ENCODE results near the gene CAPN3.

The CAPN3 gene

DNA sequence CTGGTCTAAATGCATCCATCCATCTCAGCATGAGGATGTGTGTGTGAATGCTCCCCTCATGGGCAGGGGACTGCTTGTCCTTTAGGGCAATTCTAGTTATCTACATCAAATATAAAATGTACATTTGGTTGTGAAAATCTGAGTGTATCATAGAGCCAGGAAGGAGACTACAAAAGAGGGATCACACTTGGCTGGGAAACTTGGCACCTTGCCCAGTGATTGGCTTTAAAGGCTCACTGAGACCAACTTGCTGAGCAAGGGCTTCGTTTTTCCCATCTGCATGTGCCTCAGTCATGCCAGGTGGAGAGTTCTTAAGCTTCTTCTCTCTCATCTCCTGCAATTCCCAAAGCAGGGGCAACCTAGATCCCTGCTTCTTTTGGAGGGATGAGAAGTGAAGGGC, 5.2 kb downstream of the CAPN3 start:
- H3K36me3 Mint-ChIP-seq: peaks cover 25 to 36% of the 10 kb centered on the region in 2 donors
- H3K27ac Mint-ChIP-seq: no peak overlapping the region
- no peaks in the 10 kb centered on the region for H3K9me3 Mint-ChIP-seq
- H3K4me3 Mint-ChIP-seq: no peak overlapping the region
- DNase-seq: no peak
- H3K27me3 Mint-ChIP-seq: no peaks in the 10 kb centered on the region
- H3K4me1 Mint-ChIP-seq: peaks cover 3% of the 10 kb centered on the region in 2 donors
- no peak for ATAC-seq (replicated peaks)

DNA sequence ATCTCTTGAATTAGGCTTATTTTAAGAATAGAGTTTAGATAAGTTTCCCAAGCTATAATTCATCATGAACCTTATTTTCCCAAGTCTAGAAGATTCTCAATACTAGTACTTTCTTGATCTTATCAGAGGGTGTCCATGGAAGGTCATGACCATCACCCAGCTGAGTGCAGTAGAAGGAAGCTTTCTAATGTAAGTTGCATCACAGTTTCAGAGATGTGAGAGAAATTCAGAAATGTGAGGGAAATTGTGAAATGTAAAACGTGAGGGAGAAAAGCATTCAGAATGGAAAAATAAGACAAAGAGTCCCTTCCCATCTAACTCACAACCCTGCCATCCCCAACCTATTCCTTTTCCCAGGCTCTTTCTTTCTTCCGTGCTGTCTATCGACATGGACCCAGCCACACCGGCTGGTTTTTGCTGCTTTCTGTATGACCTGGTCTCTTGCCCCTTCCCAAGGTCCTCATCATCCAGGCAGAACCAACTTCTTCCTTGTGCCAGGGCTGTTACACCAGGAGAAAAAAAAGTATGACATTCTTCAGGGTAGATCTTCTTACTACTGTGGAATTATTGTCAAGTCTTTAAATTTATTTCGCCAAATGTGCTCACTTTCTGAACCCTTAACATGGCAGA, 6.7 kb downstream of the CAPN3 start:
- H3K4me3 Mint-ChIP-seq: no peak overlapping the region
- no peak for ATAC-seq (replicated peaks)
- DNase-seq: no peak
- H3K36me3 Mint-ChIP-seq: peaks cover 21 to 36% of the 10 kb centered on the region in 2 donors
- H3K27me3 Mint-ChIP-seq: no peaks in the 10 kb centered on the region
- H3K4me1 Mint-ChIP-seq: peaks cover 0 to 3% of the 10 kb centered on the region in 2 donors
- H3K9me3 Mint-ChIP-seq: no peaks in the 10 kb centered on the region
- no peak overlapping the region for H3K27ac Mint-ChIP-seq

DNA sequence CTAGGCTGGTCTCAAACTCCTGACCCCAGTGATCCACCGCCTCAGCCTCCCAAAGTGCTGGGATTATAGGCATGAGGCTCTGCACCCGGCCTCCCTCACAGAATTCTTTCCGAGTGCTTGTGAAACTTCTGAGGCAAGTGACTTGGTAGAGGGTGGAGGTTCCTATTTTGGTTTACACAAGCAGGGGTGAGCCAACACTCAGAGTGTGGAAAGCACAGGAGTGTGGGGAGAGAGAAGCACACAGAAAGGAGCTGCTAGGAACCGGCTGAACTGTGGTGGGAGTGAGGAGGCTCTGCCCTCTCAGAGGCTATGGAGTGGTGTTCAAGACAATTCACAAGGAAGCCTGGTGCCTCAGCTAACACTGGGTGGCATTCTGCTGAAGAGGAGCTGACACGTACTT, 7.7 kb downstream of the CAPN3 start:
- Mint-ChIP-seq H3K36me3 (peaks cover 15 to 36% of the 10 kb centered on the region in 2 donors), H3K27ac (no peak overlapping the region), H3K4me1 (peaks cover 0 to 3% of the 10 kb centered on the region in 2 donors), H3K9me3 (no peaks in the 10 kb centered on the region), H3K4me3 (no peak overlapping the region), H3K27me3 (no peaks in the 10 kb centered on the region)
- ATAC-seq (replicated peaks) (no peak), DNase-seq (no peak)

DNA sequence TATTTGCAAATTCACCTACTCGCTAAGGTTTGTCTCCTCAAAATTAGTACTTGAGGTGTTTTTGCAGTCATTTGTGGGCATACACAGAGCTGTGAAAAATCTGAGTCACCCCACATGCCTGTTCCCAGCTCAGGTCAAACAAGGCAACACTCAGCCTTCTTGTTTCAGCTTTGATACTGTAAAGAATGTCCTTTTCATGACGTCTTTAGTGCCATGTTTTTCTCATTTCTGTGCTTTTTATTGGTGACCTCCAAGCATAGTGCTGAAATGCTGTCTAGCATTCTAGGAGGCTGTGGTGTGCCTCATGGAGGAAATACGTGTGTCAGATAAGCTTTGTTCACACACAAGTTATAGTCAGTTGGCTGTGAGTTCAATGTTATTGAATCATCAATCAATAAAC, 8.8 kb downstream of the CAPN3 start:
- ATAC-seq (replicated peaks): no peak
- no peaks in the 10 kb centered on the region for H3K9me3 Mint-ChIP-seq
- DNase-seq: no peak
- H3K27me3 Mint-ChIP-seq: no peaks in the 10 kb centered on the region
- no peak overlapping the region for H3K4me3 Mint-ChIP-seq
- H3K27ac Mint-ChIP-seq: no peak overlapping the region
- peaks cover 13 to 35% of the 10 kb centered on the region in 2 donors for H3K36me3 Mint-ChIP-seq
- peaks cover 0 to 3% of the 10 kb centered on the region in 2 donors for H3K4me1 Mint-ChIP-seq

DNA sequence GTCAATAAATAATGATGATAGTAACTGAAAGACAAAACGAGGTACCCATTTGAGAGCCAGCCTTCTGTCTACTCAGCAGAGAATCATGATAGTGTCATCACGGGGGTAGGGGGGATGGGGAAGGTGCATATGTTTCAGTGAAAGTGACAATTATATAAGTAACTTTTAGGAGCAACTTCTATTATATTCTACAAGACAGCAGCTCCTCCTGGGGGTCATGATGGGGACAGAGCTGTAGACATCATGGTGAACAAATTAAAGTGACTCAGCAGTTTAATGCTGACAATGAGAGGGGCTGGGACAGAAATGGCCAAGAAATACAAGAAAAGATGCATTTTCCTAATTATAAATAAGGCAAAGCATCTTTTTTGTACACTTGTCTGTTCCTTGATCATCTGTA, 11.8 kb downstream of the CAPN3 start:
- no peak for ATAC-seq (replicated peaks)
- H3K36me3 Mint-ChIP-seq: peaks cover 7 to 32% of the 10 kb centered on the region in 2 donors
- H3K27ac Mint-ChIP-seq: no peak overlapping the region
- no peaks in the 10 kb centered on the region for H3K27me3 Mint-ChIP-seq
- H3K4me3 Mint-ChIP-seq: no peak overlapping the region
- DNase-seq: no peak
- H3K4me1 Mint-ChIP-seq: peaks cover 0 to 3% of the 10 kb centered on the region in 2 donors
- no peaks in the 10 kb centered on the region for H3K9me3 Mint-ChIP-seq

DNA sequence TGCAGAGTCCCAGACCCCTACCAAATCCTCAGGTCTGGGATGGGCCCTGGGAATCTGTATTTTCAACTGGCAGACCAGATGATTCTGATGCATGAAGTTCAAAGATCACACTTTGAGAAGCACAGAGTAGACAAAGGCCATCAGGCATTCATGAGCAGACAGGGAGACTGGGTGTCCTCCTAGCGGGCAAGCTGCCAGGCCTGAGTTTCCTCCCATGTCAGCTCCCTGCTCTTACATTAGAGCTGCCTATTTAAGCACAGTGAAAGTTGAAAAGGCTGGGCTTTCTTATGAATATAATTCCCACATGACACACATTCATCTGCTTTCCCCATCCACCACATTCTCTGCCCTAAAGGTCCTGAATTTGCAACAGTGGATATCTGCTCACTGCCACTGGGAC, 14.0 kb downstream of the CAPN3 start:
- ATAC-seq (replicated peaks): no peak
- Mint-ChIP-seq H3K9me3 (peaks cover 0 to 4% of the 10 kb centered on the region in 2 donors), H3K4me1 (peaks cover 0 to 3% of the 10 kb centered on the region in 2 donors), H3K27ac (no peak overlapping the region), H3K27me3 (no peaks in the 10 kb centered on the region), H3K36me3 (peaks cover 17 to 39% of the 10 kb centered on the region in 2 donors), H3K4me3 (no peak overlapping the region)
- DNase-seq: no peak

DNA sequence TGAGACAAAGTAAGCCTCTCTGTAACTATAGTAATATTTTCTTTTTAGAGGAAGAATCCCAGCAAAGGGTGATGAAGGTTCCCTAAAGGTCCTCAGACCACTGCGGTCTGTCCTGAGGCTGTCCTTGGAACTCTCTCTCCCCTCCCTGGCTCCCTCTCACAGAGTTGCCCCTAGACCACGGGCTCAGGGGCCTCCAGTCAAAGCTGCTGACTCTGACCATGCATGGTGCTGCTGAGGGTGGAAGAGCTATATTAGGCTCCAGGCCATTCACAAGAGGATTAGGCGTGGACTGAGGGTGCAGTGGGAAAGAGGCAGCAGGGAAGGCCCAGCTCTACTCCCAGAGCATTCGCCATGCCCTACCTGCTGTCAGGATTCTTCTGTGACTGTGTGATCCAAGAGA, 14.6 kb downstream of the CAPN3 start:
- H3K4me1 Mint-ChIP-seq: peaks cover 0 to 2% of the 10 kb centered on the region in 2 donors
- no peak overlapping the region for H3K27ac Mint-ChIP-seq
- H3K27me3 Mint-ChIP-seq: no peaks in the 10 kb centered on the region
- no peak overlapping the region for H3K4me3 Mint-ChIP-seq
- H3K9me3 Mint-ChIP-seq: peaks cover 0 to 7% of the 10 kb centered on the region in 2 donors
- no peak for DNase-seq
- no peak for ATAC-seq (replicated peaks)
- peaks cover 22 to 43% of the 10 kb centered on the region in 2 donors for H3K36me3 Mint-ChIP-seq

DNA sequence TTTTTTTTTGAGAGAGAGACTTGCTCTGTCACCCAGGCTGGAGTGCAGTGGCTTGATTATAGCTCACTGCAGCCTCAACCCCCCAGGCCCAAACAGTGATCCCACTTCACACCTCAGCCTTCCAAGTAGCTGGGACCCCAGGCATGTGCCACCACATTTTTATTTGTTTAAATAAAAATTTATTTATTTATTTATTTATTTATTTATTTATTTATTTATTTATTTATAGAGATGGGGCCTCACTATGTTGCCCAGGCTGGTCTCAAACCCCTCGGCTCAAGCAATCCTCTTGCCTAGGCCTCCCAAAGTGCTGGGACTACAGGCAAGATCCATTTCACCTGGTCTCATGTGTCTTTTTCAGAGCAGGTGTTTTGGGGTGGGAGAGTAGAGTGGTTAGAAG, 15.5 kb downstream of the CAPN3 start:
- Mint-ChIP-seq H3K27ac (no peak overlapping the region), H3K27me3 (no peaks in the 10 kb centered on the region), H3K36me3 (peaks cover 26 to 46% of the 10 kb centered on the region in 2 donors), H3K9me3 (peaks cover 0 to 7% of the 10 kb centered on the region in 2 donors), H3K4me1 (no peaks in the 10 kb centered on the region), H3K4me3 (no peak overlapping the region)
- DNase-seq (no peak), ATAC-seq (replicated peaks) (no peak)

DNA sequence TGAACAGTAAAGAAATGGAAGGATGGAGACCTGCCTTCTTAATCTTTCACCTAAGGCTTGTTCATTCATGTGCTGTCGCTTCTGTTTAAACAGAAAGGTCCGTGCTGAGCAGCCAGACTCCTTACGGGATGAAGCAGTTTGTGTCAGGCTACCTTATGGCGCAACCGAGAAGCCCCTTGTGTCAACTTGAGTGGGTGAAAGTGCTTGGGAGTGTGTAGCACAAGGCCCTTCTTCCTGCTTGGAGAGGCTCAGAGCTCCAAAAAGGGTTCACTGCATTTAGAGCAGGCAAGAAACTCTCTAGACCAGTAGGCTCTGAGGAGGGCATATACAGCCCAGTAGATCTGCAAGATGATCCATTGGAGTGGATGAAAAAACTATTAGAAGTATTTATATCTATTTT, 16.0 kb downstream of the CAPN3 start:
- ATAC-seq (replicated peaks) (no peak), DNase-seq (no peak)
- Mint-ChIP-seq H3K4me3 (no peak overlapping the region), H3K4me1 (no peaks in the 10 kb centered on the region), H3K27ac (no peak overlapping the region), H3K36me3 (peaks cover 26 to 45% of the 10 kb centered on the region in 2 donors), H3K9me3 (peaks cover 0 to 7% of the 10 kb centered on the region in 2 donors), H3K27me3 (no peaks in the 10 kb centered on the region)

DNA sequence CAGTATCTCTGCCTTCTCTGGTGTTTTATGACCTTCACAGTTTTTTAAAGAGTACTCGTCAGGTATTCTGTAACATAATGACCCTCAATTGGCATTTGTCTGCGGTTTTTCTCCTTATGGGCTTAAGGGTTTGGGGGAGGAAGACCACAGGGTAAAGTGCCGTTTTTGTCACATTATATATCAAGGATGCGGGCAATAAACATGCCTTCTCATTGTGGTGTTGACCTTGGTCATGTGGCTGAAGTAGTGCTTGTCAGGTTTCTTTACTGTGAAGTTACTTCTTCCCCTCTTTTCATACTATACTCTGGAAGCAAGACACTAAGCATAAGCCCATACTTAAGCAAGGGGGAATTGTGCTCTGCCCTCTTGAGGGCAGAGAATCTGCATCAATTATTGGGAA, 16.6 kb downstream of the CAPN3 start:
- no peaks in the 10 kb centered on the region for H3K4me1 Mint-ChIP-seq
- H3K27me3 Mint-ChIP-seq: no peaks in the 10 kb centered on the region
- no peak overlapping the region for H3K27ac Mint-ChIP-seq
- H3K9me3 Mint-ChIP-seq: peaks cover 0 to 7% of the 10 kb centered on the region in 2 donors
- peaks cover 22 to 43% of the 10 kb centered on the region in 2 donors for H3K36me3 Mint-ChIP-seq
- no peak for ATAC-seq (replicated peaks)
- no peak for DNase-seq
- H3K4me3 Mint-ChIP-seq: no peak overlapping the region

DNA sequence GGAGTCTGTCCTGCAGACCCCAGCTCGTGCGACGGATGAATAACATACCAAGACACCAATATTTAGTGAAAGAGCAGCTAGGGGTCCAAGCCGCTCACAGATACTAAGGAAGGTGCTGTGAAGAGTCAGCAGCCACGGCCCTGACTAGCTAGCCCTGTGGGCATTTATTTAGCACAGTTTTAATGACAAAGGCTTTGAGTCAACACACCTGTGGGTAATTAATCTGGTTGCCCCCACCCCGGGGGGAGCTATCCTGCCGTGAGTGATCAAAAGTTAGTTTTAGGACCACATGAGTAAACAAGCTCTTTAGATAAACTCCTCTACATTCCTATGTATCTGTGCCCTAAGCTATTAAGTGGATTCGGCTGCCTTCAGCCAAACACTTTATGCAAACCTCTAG, 18.7 kb downstream of the CAPN3 start:
- Mint-ChIP-seq H3K27me3 (no peaks in the 10 kb centered on the region), H3K4me3 (no peak overlapping the region)
- no peak for ATAC-seq (replicated peaks)

DNA sequence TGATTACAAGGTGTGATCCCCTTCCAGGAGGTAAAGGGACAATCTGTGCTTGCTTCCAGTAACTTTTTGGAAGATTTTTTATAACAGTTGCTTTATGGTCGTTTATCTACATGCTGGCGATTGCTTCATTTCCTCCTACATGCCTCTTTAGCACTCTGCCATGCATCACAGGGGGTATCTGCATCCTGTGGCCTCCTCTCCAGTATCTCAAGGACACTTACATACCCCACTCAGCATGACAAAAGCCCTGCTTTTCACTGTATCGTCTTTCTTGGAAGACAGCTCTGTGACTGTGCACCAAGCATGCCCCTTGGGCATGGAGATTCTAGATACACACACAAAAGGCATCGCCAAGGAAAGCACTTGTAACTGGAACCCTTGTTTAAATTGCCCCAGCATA, 25.3 kb downstream of the CAPN3 start:
- Mint-ChIP-seq H3K27me3 (no peaks in the 10 kb centered on the region), H3K4me3 (no peak overlapping the region), H3K36me3 (peaks cover 22 to 40% of the 10 kb centered on the region in 2 donors), H3K9me3 (no peaks in the 10 kb centered on the region), H3K27ac (no peak overlapping the region), H3K4me1 (peaks cover 3 to 8% of the 10 kb centered on the region in 2 donors)
- ATAC-seq (replicated peaks) (no peak), DNase-seq (no peak)

More for the DNA sequence above, 18.7 kb downstream of the CAPN3 start:
- peaks cover 24 to 39% of the 10 kb centered on the region in 2 donors for H3K36me3 Mint-ChIP-seq
- DNase-seq: no peak
- no peaks in the 10 kb centered on the region for H3K4me1 Mint-ChIP-seq
- H3K27ac Mint-ChIP-seq: no peak overlapping the region
- peaks cover 0 to 7% of the 10 kb centered on the region in 2 donors for H3K9me3 Mint-ChIP-seq

DNA sequence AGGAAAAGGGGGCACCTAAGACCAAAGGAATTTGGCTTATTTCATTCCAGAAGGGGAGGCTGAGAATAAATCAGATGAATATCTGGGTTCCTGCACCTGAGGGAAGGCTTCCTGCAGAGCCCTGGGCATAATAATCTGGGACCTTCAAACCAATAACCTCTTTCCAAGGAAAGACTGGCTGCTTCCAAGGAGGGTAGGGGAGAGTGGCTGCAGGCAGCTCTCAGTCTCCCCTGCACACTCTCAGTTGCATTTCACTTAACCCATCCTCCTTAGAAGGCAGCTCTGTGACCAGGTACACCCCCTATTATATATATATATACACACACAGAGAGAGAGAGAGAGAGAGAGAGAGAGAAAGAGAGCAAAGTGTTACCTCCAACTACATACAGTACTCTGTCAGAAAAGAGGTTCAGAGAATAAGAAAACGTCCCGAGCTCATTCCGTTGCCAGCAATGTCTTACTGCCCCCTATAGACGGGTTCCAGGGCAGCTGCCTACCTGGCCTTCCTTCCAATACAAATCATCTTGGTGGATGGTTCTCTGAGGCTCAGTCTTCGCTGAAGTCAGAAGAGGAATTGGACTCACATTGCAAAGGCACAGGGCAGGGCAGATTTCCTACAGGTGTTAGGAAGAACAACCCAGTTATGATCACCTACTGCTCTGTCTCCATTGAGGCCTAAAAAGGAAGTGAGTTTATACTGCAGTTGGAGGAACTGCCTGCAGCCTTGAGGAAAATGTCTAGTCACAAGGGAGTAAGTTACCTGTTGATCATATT, 26.1 kb downstream of the CAPN3 start:
- Mint-ChIP-seq H3K36me3 (peaks cover 25 to 48% of the 10 kb centered on the region in 2 donors), H3K27me3 (no peaks in the 10 kb centered on the region), H3K9me3 (no peaks in the 10 kb centered on the region), H3K27ac (peak overlapping the region; percentile 20), H3K4me3 (no peak overlapping the region), H3K4me1 (peaks cover 3 to 8% of the 10 kb centered on the region in 2 donors)
- ATAC-seq (replicated peaks) (peak; percentile 41 to 62), DNase-seq (no peak)

DNA sequence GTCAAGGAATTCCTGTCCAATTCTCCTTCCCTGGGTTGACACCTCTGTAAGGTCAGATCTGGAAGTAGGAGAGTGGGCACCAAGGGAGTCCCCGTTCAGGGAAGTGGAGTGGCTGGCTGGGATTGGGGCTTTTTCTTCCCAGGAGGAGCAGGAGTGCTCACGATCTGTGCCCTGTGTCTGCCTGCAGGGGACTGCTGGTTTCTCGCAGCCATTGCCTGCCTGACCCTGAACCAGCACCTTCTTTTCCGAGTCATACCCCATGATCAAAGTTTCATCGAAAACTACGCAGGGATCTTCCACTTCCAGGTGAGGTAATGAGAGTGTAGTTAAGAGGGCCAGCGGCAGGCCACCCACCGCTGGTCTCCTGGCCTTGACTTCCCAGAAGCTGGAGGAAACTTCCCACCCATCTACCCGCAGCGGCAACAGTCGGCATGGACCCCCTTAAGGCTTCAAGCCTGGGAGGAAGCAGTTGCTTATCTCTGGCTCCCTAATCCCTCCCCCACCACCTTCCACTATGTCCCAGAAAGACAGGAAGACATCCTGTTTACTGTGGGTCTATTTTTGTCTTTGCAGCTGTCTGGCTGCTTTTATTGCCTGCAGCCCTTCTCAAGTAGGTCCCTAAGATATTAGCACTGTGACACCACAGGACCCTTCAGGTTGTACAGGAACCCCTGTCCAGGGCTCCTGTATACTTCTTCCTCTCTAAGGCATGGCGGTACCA, 26.8 kb downstream of the CAPN3 start:
- Mint-ChIP-seq H3K27ac (no peak overlapping the region), H3K9me3 (no peaks in the 10 kb centered on the region), H3K36me3 (peaks cover 25 to 45% of the 10 kb centered on the region in 2 donors), H3K4me1 (peaks cover 3 to 8% of the 10 kb centered on the region in 2 donors), H3K27me3 (no peaks in the 10 kb centered on the region), H3K4me3 (no peak overlapping the region)
- ATAC-seq (replicated peaks) (no peak), DNase-seq (no peak)
